ENCODE data around the gene GNB2.
"Not testable (repeated sequence)": the region's sequence is repeated elsewhere in the genome, so short reads cannot be mapped to it uniquely, and the experiment has no call there.

The GNB2 gene

GRCh38 chr7:100691676-100692577 is 18.4 kb downstream of the GNB2 start:
- FAIRE-seq (peak; percentile 60), DNase-seq (ENCODE audit: insufficient read length, low spot score) (peak; percentile 90)

GRCh38 chr7:100692578-100692961 is 19.0 kb downstream of the GNB2 start:
- DNase-seq (ENCODE audit: insufficient read length, low spot score): no peak
- TF ChIP-seq POLR2A (IDR thresholded peaks at IDR 0.05; ENCODE audit: low read depth, low read length) (no peak), POU2F2 (IDR thresholded peaks at IDR 0.05; ENCODE audit: low read depth, low read length) (no peak), TAF1 (IDR thresholded peaks at IDR 0.05; ENCODE audit: low read depth, low read length) (no peak), POLR2AphosphoS5 (IDR thresholded peaks at IDR 0.05; ENCODE audit: low read depth, low read length) (no peak), SPI1 (IDR thresholded peaks at IDR 0.05; ENCODE audit: low read depth, low read length) (no peak)
- peak; percentile 50 for FAIRE-seq

More at GRCh38 chr7:100691676-100692577, 18.4 kb downstream of the GNB2 start:
- TF ChIP-seq PAX5 (IDR thresholded peaks at IDR 0.05; ENCODE audit: insufficient read depth, low read length, severe bottlenecking) (no peak), POU2F2 (IDR thresholded peaks at IDR 0.05; ENCODE audit: low read depth, low read length) (no peak)

GRCh38 chr7:100693312-100694097 is 20.0 kb downstream of the GNB2 start:
- TF ChIP-seq POLR2A (IDR thresholded peaks at IDR 0.05; ENCODE audit: low read depth, low read length) (no peak), PAX5 (IDR thresholded peaks at IDR 0.05; ENCODE audit: insufficient read depth, low read length, severe bottlenecking) (no peak), POU2F2 (IDR thresholded peaks at IDR 0.05; ENCODE audit: low read depth, low read length) (no peak), SPI1 (IDR thresholded peaks at IDR 0.05; ENCODE audit: low read depth, low read length) (no peak), TAF1 (IDR thresholded peaks at IDR 0.05; ENCODE audit: low read depth, low read length) (no peak), POLR2AphosphoS5 (IDR thresholded peaks at IDR 0.05; ENCODE audit: low read depth, low read length) (no peak)
- no peak for FAIRE-seq
- DNase-seq (ENCODE audit: insufficient read length, low spot score): peak; percentile 43

- TF ChIP-seq POLR2AphosphoS5 (IDR thresholded peaks at IDR 0.05; ENCODE audit: low read depth, low read length) (no peak), TAF1 (IDR thresholded peaks at IDR 0.05; ENCODE audit: low read depth, low read length) (no peak), POU2F2 (IDR thresholded peaks at IDR 0.05; ENCODE audit: low read depth, low read length) (no peak), PAX5 (IDR thresholded peaks at IDR 0.05; ENCODE audit: insufficient read depth, low read length, severe bottlenecking) (no peak), POLR2A (IDR thresholded peaks at IDR 0.05; ENCODE audit: low read depth, low read length) (no peak), SPI1 (IDR thresholded peaks at IDR 0.05; ENCODE audit: low read depth, low read length) (no peak)
- peak; percentile 85 for DNase-seq (ENCODE audit: insufficient read length, low spot score)
- FAIRE-seq: peak; percentile 83
Measured at GRCh38 chr7:100694098-100694745, 20.7 kb downstream of the GNB2 start, which contains the start of gene GIGYF1. Gene GIGYF1 (minus strand): TSS chr7:100694250. CDS start chr7:100688238, 6,012 bp downstream.

GRCh38 chr7:100696123-100696521 is 22.6 kb downstream of the GNB2 start:
- FAIRE-seq (peak; percentile 20), DNase-seq (ENCODE audit: insufficient read length, low spot score) (no peak)

GRCh38 chr7:100699018-100699417 is 25.5 kb downstream of the GNB2 start:
- TF ChIP-seq POLR2A (IDR thresholded peaks at IDR 0.05; ENCODE audit: low read depth, low read length) (no peak), POU2F2 (IDR thresholded peaks at IDR 0.05; ENCODE audit: low read depth, low read length) (no peak), PAX5 (IDR thresholded peaks at IDR 0.05; ENCODE audit: insufficient read depth, low read length, severe bottlenecking) (no peak), POLR2AphosphoS5 (IDR thresholded peaks at IDR 0.05; ENCODE audit: low read depth, low read length) (no peak), SPI1 (IDR thresholded peaks at IDR 0.05; ENCODE audit: low read depth, low read length) (no peak), TAF1 (IDR thresholded peaks at IDR 0.05; ENCODE audit: low read depth, low read length) (no peak)
- no peak for DNase-seq (ENCODE audit: insufficient read length, low spot score)
- no peak for FAIRE-seq

More at GRCh38 chr7:100696123-100696521, 22.6 kb downstream of the GNB2 start:
- TF ChIP-seq TAF1 (IDR thresholded peaks at IDR 0.05; ENCODE audit: low read depth, low read length) (no peak), POU2F2 (IDR thresholded peaks at IDR 0.05; ENCODE audit: low read depth, low read length) (no peak), SPI1 (IDR thresholded peaks at IDR 0.05; ENCODE audit: low read depth, low read length) (no peak), PAX5 (IDR thresholded peaks at IDR 0.05; ENCODE audit: insufficient read depth, low read length, severe bottlenecking) (no peak), POLR2A (IDR thresholded peaks at IDR 0.05; ENCODE audit: low read depth, low read length) (no peak), POLR2AphosphoS5 (IDR thresholded peaks at IDR 0.05; ENCODE audit: low read depth, low read length) (no peak)

GRCh38 chr7:100701089-100701488 is 27.5 kb downstream of the GNB2 start:
- not testable (repeated sequence) for FAIRE-seq; DNase-seq (ENCODE audit: insufficient read length, low spot score)

GRCh38 chr7:100705320-100705752 is 31.8 kb downstream of the GNB2 start:
- DNase-seq (ENCODE audit: insufficient read length, low spot score): peak; percentile 87
- no peak; the same call in 1 of the 2 replicates for TF ChIP-seq POLR2A (IDR thresholded peaks at IDR 0.05; ENCODE audit: low read depth, low read length)
- TF ChIP-seq POU2F2 (IDR thresholded peaks at IDR 0.05; ENCODE audit: low read depth, low read length): peak; percentile 43; the same call in 1 of the 2 replicates
- TF ChIP-seq TAF1 (IDR thresholded peaks at IDR 0.05; ENCODE audit: low read depth, low read length): no peak
- no peak; the same call in 1 of the 2 replicates for TF ChIP-seq POLR2AphosphoS5 (IDR thresholded peaks at IDR 0.05; ENCODE audit: low read depth, low read length)
- no peak for TF ChIP-seq SPI1 (IDR thresholded peaks at IDR 0.05; ENCODE audit: low read depth, low read length)
- peak; percentile 90 for FAIRE-seq
